HEK293 (cell line): ENCODE results near the gene C1orf35.

ENCODE experiments used
- CTCF ChIA-PET: fragments of 350-600 bp; formaldehyde crosslinking; extraction: SDS; loops from one replicate; lab custom pipeline; 2021; ENCODE audit warnings: antibody characterized with exemption; lab: Yijun Ruan, JAX
- POLR2A ChIA-PET: fragments of 300-600 bp; formaldehyde crosslinking; extraction: SDS; loops from one replicate; lab custom pipeline; 2020; ENCODE audit warnings: antibody characterized with exemption, inconsistent platforms; lab: Yijun Ruan, JAX
- H3K27ac ChIP-seq: fragments of 200-500 bp; sonication (Bioruptor generic); 2 replicates; pipeline ENCODE4 v1.5.1; 2014; ENCODE audit warnings: low read depth, low read length, control low read depth, inconsistent platforms; ENCODE audit errors: extremely low read depth
- H3K36me3 ChIP-seq, 2 experiments: fragments of 200-500 bp in 1 of 2; sonication (Bioruptor generic) in 1 of 2; 1 replicate in 1 of 2; 2 replicates in 1 of 2; pipeline ENCODE4 v1.5.1; 2014 to 2017; ENCODE audit warnings: inconsistent platforms in 2 of 2, low read length in 2 of 2; ENCODE audit not compliant: control insufficient read depth in 2 of 2, insufficient read depth in 1 of 2
- H3K4me1 ChIP-seq: fragments of 200-500 bp; sonication (Bioruptor generic); 2 replicates; pipeline ENCODE4 v1.5.1; 2014; ENCODE audit warnings: mild to moderate bottlenecking, low read length, inconsistent platforms; ENCODE audit not compliant: control insufficient read depth, insufficient read depth
- H3K4me3 ChIP-seq: 2 replicates; pipeline ENCODE4 v1.5.1; 2011; ENCODE audit warnings: low read depth, mild to moderate bottlenecking, control low read depth, low read length, moderate library complexity
- H3K9me3 ChIP-seq: fragments of 200-500 bp; sonication (Bioruptor generic); 2 replicates; pipeline ENCODE4 v1.5.1; 2014; ENCODE audit warnings: low read depth, low read length, inconsistent platforms; ENCODE audit not compliant: control insufficient read depth, insufficient read depth
- CTCF ChIP-seq: fragments of 450-650 bp; formaldehyde crosslinking; IDR thresholded peaks from 2 replicates; pipeline ENCODE4 v1.5.1; 2016; ENCODE audit warnings: missing biosample characterization, missing genetic modification characterization
- HIC1 ChIP-seq: fragments of 450-650 bp; formaldehyde crosslinking; IDR thresholded peaks from 2 replicates; pipeline ENCODE4 v1.5.1; 2016; ENCODE audit warnings: missing biosample characterization, missing genetic modification characterization
- HOXA7 ChIP-seq: sonication (generic); formaldehyde crosslinking; IDR thresholded peaks from 2 replicates; pipeline ENCODE4 v1.8.1; 2022; ENCODE audit warnings: missing genetic modification reagents, borderline replicate concordance
- HOXD13 ChIP-seq: sonication (generic); formaldehyde crosslinking; IDR thresholded peaks from 2 replicates; pipeline ENCODE4 v1.8.0; 2022; ENCODE audit warnings: missing genetic modification reagents, borderline replicate concordance
- PRDM4 ChIP-seq: fragments of 450-650 bp; formaldehyde crosslinking; IDR thresholded peaks from 2 replicates; pipeline ENCODE4 v1.5.1; 2017; ENCODE audit warnings: missing biosample characterization, missing genetic modification characterization
- SCRT1 ChIP-seq: fragments of 450-650 bp; formaldehyde crosslinking; IDR thresholded peaks from 2 replicates; pipeline ENCODE4 v1.5.1; 2016; ENCODE audit warnings: missing biosample characterization, missing genetic modification characterization, borderline replicate concordance
- SP2 ChIP-seq: fragments of 450-650 bp; formaldehyde crosslinking; IDR thresholded peaks from 2 replicates; pipeline ENCODE4 v1.5.1; 2016; ENCODE audit warnings: missing biosample characterization, missing genetic modification characterization
- WT1 ChIP-seq: fragments of 450-650 bp; formaldehyde crosslinking; IDR thresholded peaks from 2 replicates; pipeline ENCODE4 v1.5.1; 2016; ENCODE audit warnings: missing biosample characterization, missing genetic modification characterization
- ZFP3 ChIP-seq: fragments of 450-650 bp; formaldehyde crosslinking; IDR thresholded peaks from 2 replicates; pipeline ENCODE4 v1.5.1; 2016; ENCODE audit warnings: low read depth, missing biosample characterization, missing genetic modification characterization
- ZFP37 ChIP-seq: fragments of 450-650 bp; formaldehyde crosslinking; IDR thresholded peaks from 2 replicates; pipeline ENCODE4 v1.5.1; 2016; ENCODE audit warnings: missing biosample characterization, missing genetic modification characterization
- ZNF138 ChIP-seq: fragments of 450-650 bp; formaldehyde crosslinking; IDR thresholded peaks from 2 replicates; pipeline ENCODE4 v1.5.1; 2016; ENCODE audit warnings: missing biosample characterization, missing genetic modification characterization, borderline replicate concordance
- ZNF146 ChIP-seq: fragments of 450-650 bp; formaldehyde crosslinking; IDR thresholded peaks from 2 replicates; pipeline ENCODE4 v1.5.1; 2016; ENCODE audit warnings: missing biosample characterization, missing genetic modification characterization
- ZNF18 ChIP-seq: fragments of 450-650 bp; formaldehyde crosslinking; IDR thresholded peaks from 2 replicates; pipeline ENCODE4 v1.5.1; 2016; ENCODE audit warnings: missing biosample characterization, missing genetic modification characterization
- ZNF274 ChIP-seq, 2 experiments: fragments of 200-500 bp in 1 of 2; fragments of 450-650 bp in 1 of 2; sonication (Bioruptor generic) in 1 of 2; formaldehyde crosslinking in 1 of 2; IDR thresholded peaks; 2 replicates each; pipeline versions ENCODE4 v1.5.1 to v1.6.1; 2014 to 2016; ENCODE audit warnings: borderline replicate concordance in 1 of 2, inconsistent platforms in 1 of 2, low read length in 1 of 2, missing biosample characterization in 1 of 2, missing genetic modification characterization in 1 of 2
- ZNF302 ChIP-seq: fragments of 450-650 bp; formaldehyde crosslinking; IDR thresholded peaks from 2 replicates; pipeline ENCODE4 v1.5.1; 2016; ENCODE audit warnings: missing biosample characterization, missing genetic modification characterization, low read depth
- ZNF404 ChIP-seq: fragments of 450-650 bp; formaldehyde crosslinking; IDR thresholded peaks from 2 replicates; pipeline ENCODE4 v1.5.1; 2017; ENCODE audit warnings: missing biosample characterization, missing genetic modification characterization
- ZNF501 ChIP-seq: fragments of 450-650 bp; formaldehyde crosslinking; IDR thresholded peaks from 2 replicates; pipeline ENCODE4 v1.5.1; 2016; ENCODE audit warnings: missing biosample characterization, missing genetic modification characterization
- ZNF514 ChIP-seq: fragments of 450-650 bp; formaldehyde crosslinking; IDR thresholded peaks from 2 replicates; pipeline ENCODE4 v1.5.1; 2016; ENCODE audit warnings: missing biosample characterization, missing genetic modification characterization
- ZNF529 ChIP-seq: fragments of 450-650 bp; formaldehyde crosslinking; IDR thresholded peaks from 2 replicates; pipeline ENCODE4 v1.5.1; 2017; ENCODE audit warnings: missing genetic modification characterization, missing biosample characterization; ENCODE audit not compliant: insufficient replicate concordance
- ZNF580 ChIP-seq: fragments of 450-650 bp; formaldehyde crosslinking; IDR thresholded peaks from 2 replicates; pipeline ENCODE4 v1.5.1; 2016; ENCODE audit warnings: missing biosample characterization, missing genetic modification characterization
- ZNF600 ChIP-seq: fragments of 450-650 bp; formaldehyde crosslinking; IDR thresholded peaks from 2 replicates; pipeline ENCODE4 v1.5.1; 2016; ENCODE audit warnings: missing biosample characterization, missing genetic modification characterization
- ZNF621 ChIP-seq: fragments of 450-650 bp; formaldehyde crosslinking; IDR thresholded peaks from 2 replicates; pipeline ENCODE4 v1.5.1; 2017; ENCODE audit warnings: missing biosample characterization, missing genetic modification characterization
- ZNF701 ChIP-seq: fragments of 450-650 bp; formaldehyde crosslinking; IDR thresholded peaks from 2 replicates; pipeline ENCODE4 v1.5.1; 2016; ENCODE audit warnings: missing biosample characterization, missing genetic modification characterization
- ZSCAN23 ChIP-seq: fragments of 450-650 bp; formaldehyde crosslinking; IDR thresholded peaks from 2 replicates; pipeline ENCODE4 v1.5.1; 2016; ENCODE audit warnings: missing biosample characterization, missing genetic modification characterization

The C1orf35 gene

GRCh38 chr1:228105270-228105995 lies 2.3 kb upstream of the C1orf35 start:
- Histone ChIP-seq H3K4me3 (no peak overlapping the region), H3K27ac (no peak overlapping the region), H3K36me3 (peaks cover 9 to 44% of the 10 kb centered on the region in 2 experiments), H3K4me1 (peaks cover 3% of the 10 kb centered on the region; the same call in 1 of the 2 replicates), H3K9me3 (no peaks in the 10 kb centered on the region)
- ChIA-PET POLR2A (interaction anchor here (3.4 kb wide), 1 partner anchor 23 kb away, joined by 15 read pairs; the partner anchor contains the start of gene ARF1), CTCF (no interaction called here)
- TF ChIP-seq ZNF600 (tag by site-specific recombination) (peak; percentile 59; the same call in 1 of the 2 replicates), ZNF529 (no peak)

GRCh38 chr1:228104526-228105269 lies 1.6 kb upstream of the C1orf35 start:
- H3K4me3 ChIP-seq, result no peak overlapping the region
- ChIA-PET POLR2A (interaction anchor here (0.9 to 3.4 kb wide), 4 partner anchors 22 to 302 kb away, joined by 3 to 15 read pairs (median 4); partner anchors contain the start of genes ARF1 and TRIM11), CTCF (no interaction called here)
- peaks cover 3% of the 10 kb centered on the region; the same call in 1 of the 2 replicates for H3K4me1 ChIP-seq
- no peaks in the 10 kb centered on the region for H3K9me3 ChIP-seq
- peaks cover 13 to 52% of the 10 kb centered on the region in 2 experiments for H3K36me3 ChIP-seq
- H3K27ac ChIP-seq, result no peak overlapping the region
- no peak for TF ChIP-seq PRDM4
- TF ChIP-seq ZNF274 (IDR thresholded peaks at IDR 0.05; ENCODE audit: low read length), result no peak
- no peak for TF ChIP-seq ZNF274 (tag by site-specific recombination; IDR thresholded peaks at IDR 0.05; ENCODE audit: borderline replicate concordance)
- TF ChIP-seq CTCF, result no peak
- no peak for TF ChIP-seq SP2 (tag by site-specific recombination)
- no peak for TF ChIP-seq ZSCAN23 (tag by site-specific recombination)
- TF ChIP-seq ZFP37 (tag by site-specific recombination), result no peak
- TF ChIP-seq ZNF302 (tag by site-specific recombination), result no peak
- no peak for TF ChIP-seq ZNF514 (tag by site-specific recombination)
- TF ChIP-seq ZNF600 (tag by site-specific recombination), result 0 out of 2 replicates have a peak, but pooled peaks have one; percentile 11
- TF ChIP-seq ZNF501 (tag by site-specific recombination), result no peak
- no peak for TF ChIP-seq ZNF18 (tag by site-specific recombination)
- TF ChIP-seq ZNF146, result no peak
- no peak for TF ChIP-seq ZNF701 (tag by site-specific recombination)
- no peak for TF ChIP-seq ZNF621 (tag by site-specific recombination)
- 0 out of 2 replicates have a peak, but pooled peaks have one; percentile 32 for TF ChIP-seq HIC1 (tag by site-specific recombination)
- TF ChIP-seq HOXD13 (CRISPR knock-in tag), result no peak
- TF ChIP-seq HOXA7 (CRISPR knock-in tag), result 0 out of 2 replicates have a peak, but pooled peaks have one; percentile 54
- TF ChIP-seq ZFP3 (tag by site-specific recombination), result no peak
- TF ChIP-seq WT1 (tag by site-specific recombination), result no peak
- no peak for TF ChIP-seq ZNF138 (tag by site-specific recombination)
- TF ChIP-seq ZNF580 (tag by site-specific recombination), result no peak
- TF ChIP-seq ZNF404 (tag by site-specific recombination), result no peak
- TF ChIP-seq SCRT1, result peak; percentile 48; the same call in 1 of the 2 replicates
